Nephron progenitor cell (in vitro differentiated cells): ENCODE data around the gene KCTD21.

Source experiments
- DNase-seq: peaks from one replicate; pipeline ENCODE4 v3.0.0; 2021
- H3K27ac Mint-ChIP-seq: 2 replicates; pipeline ENCODE4 v1.8.0; 2021; ENCODE audit warnings: mild to moderate bottlenecking, moderate library complexity, mixed read lengths
- H3K27me3 Mint-ChIP-seq: 2 replicates; pipeline ENCODE4 v1.8.0; 2021; ENCODE audit warnings: mild to moderate bottlenecking, low read depth, mixed read lengths; ENCODE audit not compliant: poor library complexity
- H3K36me3 Mint-ChIP-seq: 2 replicates; pipeline ENCODE4 v1.8.0; 2021; ENCODE audit warnings: low read depth, mixed read lengths
- H3K4me1 Mint-ChIP-seq: 2 replicates; pipeline ENCODE4 v1.8.0; 2021; ENCODE audit warnings: mixed read lengths
- H3K4me3 Mint-ChIP-seq: 2 replicates; pipeline ENCODE4 v1.8.0; 2021; ENCODE audit warnings: mild to moderate bottlenecking, moderate library complexity, mixed read lengths
- H3K9me3 Mint-ChIP-seq: 2 replicates; pipeline ENCODE4 v1.8.0; 2021; ENCODE audit warnings: mild to moderate bottlenecking, moderate library complexity, mixed read lengths
- CTCF ChIP-seq: fragments of 200-600 bp; sonication (generic); IDR thresholded peaks from 2 replicates; pipeline ENCODE4 v1.5.0; 2021; ENCODE audit warnings: antibody characterized with exemption

Gene KCTD21

GRCh38 chr11:78200061-78200460 lies 11.6 kb upstream of the KCTD21 start:
- H3K36me3 Mint-ChIP-seq, result peaks cover 14% of the 10 kb centered on the region
- no peaks in the 10 kb centered on the region for H3K9me3 Mint-ChIP-seq
- H3K27ac Mint-ChIP-seq, result no peak overlapping the region
- H3K27me3 Mint-ChIP-seq, result no peaks in the 10 kb centered on the region
- H3K4me1 Mint-ChIP-seq, result peaks cover 10% of the 10 kb centered on the region
- TF ChIP-seq CTCF, result no peak
- no peak for DNase-seq
- no peak overlapping the region for H3K4me3 Mint-ChIP-seq

GRCh38 chr11:78199653-78200015 lies 11.2 kb upstream of the KCTD21 start:
- Mint-ChIP-seq H3K36me3 (peaks cover 14% of the 10 kb centered on the region), H3K4me3 (no peak overlapping the region), H3K4me1 (peaks cover 14% of the 10 kb centered on the region), H3K9me3 (no peaks in the 10 kb centered on the region), H3K27me3 (no peaks in the 10 kb centered on the region), H3K27ac (no peak overlapping the region)
- no peak for TF ChIP-seq CTCF
- DNase-seq, result no peak

GRCh38 chr11:78199015-78199652 lies 10.7 kb upstream of the KCTD21 start:
- TF ChIP-seq CTCF, result no peak
- H3K27ac Mint-ChIP-seq, result no peak overlapping the region
- no peaks in the 10 kb centered on the region for H3K9me3 Mint-ChIP-seq
- no peaks in the 10 kb centered on the region for H3K27me3 Mint-ChIP-seq
- no peak for DNase-seq
- peaks cover 19% of the 10 kb centered on the region for H3K4me1 Mint-ChIP-seq
- H3K36me3 Mint-ChIP-seq, result peaks cover 14% of the 10 kb centered on the region
- H3K4me3 Mint-ChIP-seq, result no peak overlapping the region

- no peak overlapping the region for H3K27ac Mint-ChIP-seq
Observed at GRCh38 chr11:78197816-78198215, 9.4 kb upstream of the KCTD21 start.

GRCh38 chr11:78196661-78197091 lies 8.2 kb upstream of the KCTD21 start:
- Mint-ChIP-seq H3K9me3 (no peaks in the 10 kb centered on the region), H3K36me3 (peaks cover 1% of the 10 kb centered on the region), H3K4me1 (peaks cover 33% of the 10 kb centered on the region), H3K27ac (no peak overlapping the region), H3K4me3 (no peak overlapping the region), H3K27me3 (peaks cover 3% of the 10 kb centered on the region)
- no peak for DNase-seq
- no peak for TF ChIP-seq CTCF

More at GRCh38 chr11:78197816-78198215, 9.4 kb upstream of the KCTD21 start:
- peaks cover 25% of the 10 kb centered on the region for H3K4me1 Mint-ChIP-seq
- TF ChIP-seq CTCF, result no peak
- H3K9me3 Mint-ChIP-seq, result no peaks in the 10 kb centered on the region
- no peak for DNase-seq
- peaks cover 2% of the 10 kb centered on the region for H3K27me3 Mint-ChIP-seq
- peaks cover 9% of the 10 kb centered on the region for H3K36me3 Mint-ChIP-seq
- H3K4me3 Mint-ChIP-seq, result no peak overlapping the region

GRCh38 chr11:78195917-78196560 lies 7.6 kb upstream of the KCTD21 start:
- no peak overlapping the region for H3K4me3 Mint-ChIP-seq
- no peaks in the 10 kb centered on the region for H3K36me3 Mint-ChIP-seq
- no peak for DNase-seq
- TF ChIP-seq CTCF, result no peak
- H3K27ac Mint-ChIP-seq, result peak overlapping the region; percentile 64
- H3K27me3 Mint-ChIP-seq, result peaks cover 6% of the 10 kb centered on the region
- H3K4me1 Mint-ChIP-seq, result peaks cover 36% of the 10 kb centered on the region
- H3K9me3 Mint-ChIP-seq, result no peaks in the 10 kb centered on the region
